Right atrium auricular region (tissue), 2 donors: ENCODE data around the gene DNAJC7. TPM values are rescaled to one million over a fixed set of nuclear protein-coding genes. Genes with fewer than 3 reads are reported as not detected.
"Not testable (repeated sequence)": the region's sequence is repeated elsewhere in the genome, so short reads cannot be mapped to it uniquely, and the experiment has no call there.

Source experiments
- DNase-seq: peaks from one replicate; pipeline ENCODE4 v3.0.0-alpha.2; 2019; ENCODE audit warnings: low spot score
- H3K27ac ChIP-seq, 2 donors: fragments of 200-600 bp; sonication (generic); 1 replicate in 1 of 2; 2 replicates in 1 of 2; pipeline ENCODE4 v1.5.1; 2016 to 2019
- H3K27me3 ChIP-seq, 2 donors: fragments of 200-600 bp; sonication (generic); one replicate each; pipeline versions ENCODE4 v1.5.1 to v1.6.0; 2017 to 2019
- H3K36me3 ChIP-seq: fragments of 200-600 bp; sonication (generic); one replicate; pipeline ENCODE4 v1.5.1; 2016
- H3K4me1 ChIP-seq, 2 donors: fragments of 200-600 bp; sonication (generic); one replicate each; pipeline versions ENCODE4 v1.5.1 to v1.6.0; 2017 to 2019
- H3K4me3 ChIP-seq, 2 donors: fragments of 200-600 bp; sonication (generic); 1 replicate in 1 of 2; 2 replicates in 1 of 2; pipeline ENCODE4 v1.5.1; 2017 to 2019; ENCODE audit warnings: mild to moderate bottlenecking in 1 of 2, moderate library complexity in 1 of 2
- H3K9me3 ChIP-seq, 2 donors: fragments of 200-600 bp; sonication (generic); one replicate each; pipeline ENCODE4 v1.5.1; 2019
- total RNA-seq, 2 donors: library from RNA; depleted of rRNA; stranded (reverse); fragments of >200 nt; gene quantifications; one replicate each; pipeline ENCODE4 v1.1.0, GENCODE V29; 2016
- TF ChIP-seq, protein P1 (sequence below), 2 donors: fragments of 200-600 bp; sonication (generic); IDR thresholded peaks; one replicate each; pipeline ENCODE4 v1.5.1; 2019; ENCODE audit warnings: antibody characterized with exemption in 2 of 2

The DNAJC7 gene
- total RNA-seq, 2 donors from 2014 or later, result 42.7 to 47.1 TPM

DNA sequence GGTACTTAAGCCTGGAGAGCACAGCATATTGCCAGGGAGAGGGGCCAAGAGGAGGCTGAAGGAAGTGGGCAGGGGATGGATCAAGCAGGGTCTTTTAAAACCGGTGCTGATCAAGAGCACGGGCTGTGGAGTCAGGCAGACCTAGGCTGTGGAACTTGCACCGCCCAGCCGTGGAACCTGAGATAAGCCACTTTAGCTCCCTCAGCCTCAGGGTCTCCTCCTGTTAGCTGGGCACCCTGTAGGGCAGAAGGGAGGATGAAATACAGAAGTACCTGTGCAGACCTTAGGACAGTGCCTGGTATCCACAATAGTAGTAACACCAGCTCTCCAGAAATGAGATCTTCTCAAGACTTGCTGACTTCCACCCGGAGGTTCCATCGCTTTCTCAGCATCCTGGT, 77.5 kb downstream of the DNAJC7 start:
- H3K27ac ChIP-seq, result no peak overlapping the region
- no peaks in the 10 kb centered on the region for H3K27me3 ChIP-seq
- TF ChIP-seq, protein P1, sequence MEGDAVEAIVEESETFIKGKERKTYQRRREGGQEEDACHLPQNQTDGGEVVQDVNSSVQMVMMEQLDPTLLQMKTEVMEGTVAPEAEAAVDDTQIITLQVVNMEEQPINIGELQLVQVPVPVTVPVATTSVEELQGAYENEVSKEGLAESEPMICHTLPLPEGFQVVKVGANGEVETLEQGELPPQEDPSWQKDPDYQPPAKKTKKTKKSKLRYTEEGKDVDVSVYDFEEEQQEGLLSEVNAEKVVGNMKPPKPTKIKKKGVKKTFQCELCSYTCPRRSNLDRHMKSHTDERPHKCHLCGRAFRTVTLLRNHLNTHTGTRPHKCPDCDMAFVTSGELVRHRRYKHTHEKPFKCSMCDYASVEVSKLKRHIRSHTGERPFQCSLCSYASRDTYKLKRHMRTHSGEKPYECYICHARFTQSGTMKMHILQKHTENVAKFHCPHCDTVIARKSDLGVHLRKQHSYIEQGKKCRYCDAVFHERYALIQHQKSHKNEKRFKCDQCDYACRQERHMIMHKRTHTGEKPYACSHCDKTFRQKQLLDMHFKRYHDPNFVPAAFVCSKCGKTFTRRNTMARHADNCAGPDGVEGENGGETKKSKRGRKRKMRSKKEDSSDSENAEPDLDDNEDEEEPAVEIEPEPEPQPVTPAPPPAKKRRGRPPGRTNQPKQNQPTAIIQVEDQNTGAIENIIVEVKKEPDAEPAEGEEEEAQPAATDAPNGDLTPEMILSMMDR (IDR thresholded peaks at IDR 0.05), result no peak
- H3K4me1 ChIP-seq, result peaks cover 0 to 13% of the 10 kb centered on the region in 2 donors
- H3K4me3 ChIP-seq, result no peak overlapping the region
- DNase-seq, result no peak
- H3K9me3 ChIP-seq, result no peaks in the 10 kb centered on the region
- H3K36me3 ChIP-seq, result no peaks in the 10 kb centered on the region

- Histone ChIP-seq H3K36me3 (no peaks in the 10 kb centered on the region), H3K9me3 (no peaks in the 10 kb centered on the region), H3K4me1 (peaks cover 0 to 13% of the 10 kb centered on the region in 2 donors), H3K4me3 (no peak overlapping the region), H3K27ac (no peak overlapping the region), H3K27me3 (no peaks in the 10 kb centered on the region)
- TF ChIP-seq, protein P1 (IDR thresholded peaks at IDR 0.05), result no peak
- DNase-seq, result no peak
Observed at GRCh38 chr17:41939044-41939692, 78.1 kb downstream of the DNAJC7 start.

GRCh38 chr17:41937970-41938954, 79.0 kb downstream of the DNAJC7 start:
- Histone ChIP-seq H3K36me3 (no peaks in the 10 kb centered on the region), H3K4me3 (no peak overlapping the region), H3K27me3 (no peaks in the 10 kb centered on the region), H3K9me3 (no peaks in the 10 kb centered on the region), H3K27ac (peak overlapping the region; percentile 43 to 46), H3K4me1 (peaks cover 0 to 13% of the 10 kb centered on the region in 2 donors)
- TF ChIP-seq, protein P1 (IDR thresholded peaks at IDR 0.05), result no peak
- DNase-seq, result no peak

GRCh38 chr17:41935641-41936040, 81.6 kb downstream of the DNAJC7 start:
- DNase-seq, result no peak
- TF ChIP-seq, protein P1 (IDR thresholded peaks at IDR 0.05), result no peak
- Histone ChIP-seq H3K27ac (no peak overlapping the region), H3K36me3 (no peaks in the 10 kb centered on the region), H3K4me3 (no peak overlapping the region), H3K9me3 (no peaks in the 10 kb centered on the region), H3K4me1 (peaks cover 0 to 13% of the 10 kb centered on the region in 2 donors), H3K27me3 (no peaks in the 10 kb centered on the region)

DNA sequence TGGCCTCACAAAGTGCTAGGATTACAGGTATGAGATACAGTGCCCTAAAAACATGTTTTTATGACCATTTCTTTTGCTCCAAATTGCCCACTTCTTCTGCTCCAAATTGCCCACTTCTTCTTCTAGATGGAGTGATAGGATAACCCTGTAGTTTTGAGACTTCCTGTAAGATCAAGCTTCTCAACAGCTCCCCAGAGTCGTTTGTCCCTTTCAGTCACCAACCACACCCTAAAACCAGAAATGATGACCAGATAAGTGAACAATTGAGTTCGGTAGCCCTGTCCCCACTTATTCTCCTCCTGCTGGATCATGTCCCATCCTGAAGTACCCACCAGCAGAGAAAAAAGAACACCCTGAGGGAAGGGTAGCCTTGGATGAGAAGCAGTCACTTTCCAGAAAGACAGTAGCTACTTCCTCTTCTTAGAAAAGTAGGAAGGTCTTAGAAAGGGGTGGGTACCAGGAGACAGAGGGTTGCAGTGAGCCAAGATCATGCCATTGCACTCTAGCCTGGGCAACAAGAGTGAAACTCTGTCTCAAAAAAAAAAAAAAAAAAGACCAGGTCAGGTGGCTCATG, 84.3 kb downstream of the DNAJC7 start:
- Histone ChIP-seq H3K4me3 (no peak overlapping the region), H3K4me1 (peaks cover 0 to 5% of the 10 kb centered on the region in 2 donors), H3K36me3 (no peaks in the 10 kb centered on the region), H3K27ac (no peak overlapping the region), H3K9me3 (no peaks in the 10 kb centered on the region), H3K27me3 (no peaks in the 10 kb centered on the region)
- TF ChIP-seq, protein P1 (IDR thresholded peaks at IDR 0.05), result no peak
- DNase-seq, result no peak

- not testable (repeated sequence) for H3K36me3 ChIP-seq, H3K4me3 ChIP-seq, H3K4me1 ChIP-seq, H3K27ac ChIP-seq, H3K9me3 ChIP-seq, DNase-seq, H3K27me3 ChIP-seq
Observed at GRCh38 chr17:41931715-41932114, 85.5 kb downstream of the DNAJC7 start.

DNA sequence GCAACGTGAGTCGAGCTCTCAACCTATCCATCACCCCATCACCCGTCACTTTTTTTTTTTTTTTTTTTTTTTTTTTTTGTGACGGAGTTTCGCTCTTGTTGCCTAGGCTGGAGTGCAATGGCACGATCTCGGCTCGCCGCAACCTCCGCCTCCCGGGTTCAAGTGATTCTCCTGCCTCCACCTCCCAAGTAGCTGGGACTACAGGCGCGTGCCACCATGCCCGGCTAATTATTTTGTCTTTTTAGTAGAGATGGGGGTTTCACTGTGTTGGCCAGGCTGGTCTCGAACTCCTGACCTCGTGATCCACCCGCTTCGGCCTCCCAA, 86.4 kb downstream of the DNAJC7 start:
- H3K4me3 ChIP-seq, result peak overlapping the region; percentile 42 to 52
- not testable (repeated sequence) for H3K36me3 ChIP-seq, H3K9me3 ChIP-seq, DNase-seq, H3K4me1 ChIP-seq, H3K27me3 ChIP-seq
- H3K27ac ChIP-seq, result peak overlapping the region; percentile 76 to 83
